Inflammatory macrophage (primary cell): ENCODE measurements around the gene ACSL6.

Experiments
- DNase-seq, 2 donors: peaks; one replicate each; pipeline ENCODE4 v3.0.0-alpha.2; 2020 to 2022

The ACSL6 gene

DNA sequence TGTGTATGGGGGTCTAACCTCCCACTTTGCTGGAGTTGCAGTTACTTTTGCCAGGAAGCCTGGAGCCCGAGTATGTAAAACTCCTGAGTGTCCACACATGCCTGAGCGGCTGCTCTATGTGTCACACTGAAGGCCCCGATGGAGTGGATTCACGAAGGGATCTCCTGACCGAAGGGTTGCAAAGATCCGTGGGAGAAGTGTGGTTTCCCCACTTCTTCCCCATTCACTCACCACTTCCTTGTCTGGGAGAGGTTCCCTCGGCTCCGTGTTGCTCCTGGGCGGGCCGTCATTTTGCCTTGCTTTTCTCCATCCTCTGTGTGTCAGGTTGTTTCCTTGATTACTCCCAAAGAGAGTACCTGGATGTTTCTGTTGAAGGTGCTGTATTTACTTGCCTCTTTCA, 32.7 kb upstream of the ACSL6 start:
- peak; percentile 91 to 96 for DNase-seq

DNA sequence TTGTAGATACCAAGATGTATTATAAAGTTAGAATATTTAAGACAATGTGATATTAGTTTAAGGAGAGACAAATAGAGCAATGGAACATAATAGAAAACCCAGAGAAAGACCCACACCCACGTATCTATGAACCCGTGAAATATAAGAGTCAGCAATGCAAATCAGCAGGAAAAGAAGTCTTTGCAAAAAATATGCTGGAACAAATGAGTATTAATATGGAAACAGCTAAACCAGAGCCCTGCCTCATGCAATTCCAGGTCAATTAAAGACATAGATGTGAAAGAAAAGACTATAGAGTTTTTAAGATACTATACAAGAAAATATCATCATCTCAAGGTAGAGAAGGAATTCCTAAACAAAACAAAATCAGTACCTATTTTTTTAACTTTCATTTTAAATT, 25.9 kb upstream of the ACSL6 start:
- no peak for DNase-seq

- no peak for DNase-seq
Measured at GRCh38 chr5:132033122-132033521, 21.7 kb upstream of the ACSL6 start.

DNA sequence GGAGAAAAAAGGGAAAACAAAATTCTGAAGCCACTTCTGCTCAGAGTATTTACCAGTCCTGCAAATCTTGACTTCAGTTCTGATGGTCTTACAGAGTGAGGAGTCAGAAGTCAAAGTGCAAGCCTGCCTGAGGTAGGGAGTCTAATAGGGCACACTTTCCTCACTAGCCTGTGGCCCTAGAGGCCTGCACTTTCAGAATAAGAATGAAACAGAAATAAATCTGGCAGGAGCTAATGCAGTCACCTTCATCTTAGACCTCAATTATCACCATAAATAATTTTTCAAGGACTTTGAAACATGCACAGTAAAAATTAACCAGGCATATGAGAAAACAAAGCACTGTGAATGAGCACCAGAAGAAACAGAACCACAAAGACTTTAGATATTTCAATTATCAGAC, 20.7 kb upstream of the ACSL6 start:
- no peak for DNase-seq

GRCh38 chr5:132030610-132031009, 19.2 kb upstream of the ACSL6 start:
- DNase-seq: no peak

DNA sequence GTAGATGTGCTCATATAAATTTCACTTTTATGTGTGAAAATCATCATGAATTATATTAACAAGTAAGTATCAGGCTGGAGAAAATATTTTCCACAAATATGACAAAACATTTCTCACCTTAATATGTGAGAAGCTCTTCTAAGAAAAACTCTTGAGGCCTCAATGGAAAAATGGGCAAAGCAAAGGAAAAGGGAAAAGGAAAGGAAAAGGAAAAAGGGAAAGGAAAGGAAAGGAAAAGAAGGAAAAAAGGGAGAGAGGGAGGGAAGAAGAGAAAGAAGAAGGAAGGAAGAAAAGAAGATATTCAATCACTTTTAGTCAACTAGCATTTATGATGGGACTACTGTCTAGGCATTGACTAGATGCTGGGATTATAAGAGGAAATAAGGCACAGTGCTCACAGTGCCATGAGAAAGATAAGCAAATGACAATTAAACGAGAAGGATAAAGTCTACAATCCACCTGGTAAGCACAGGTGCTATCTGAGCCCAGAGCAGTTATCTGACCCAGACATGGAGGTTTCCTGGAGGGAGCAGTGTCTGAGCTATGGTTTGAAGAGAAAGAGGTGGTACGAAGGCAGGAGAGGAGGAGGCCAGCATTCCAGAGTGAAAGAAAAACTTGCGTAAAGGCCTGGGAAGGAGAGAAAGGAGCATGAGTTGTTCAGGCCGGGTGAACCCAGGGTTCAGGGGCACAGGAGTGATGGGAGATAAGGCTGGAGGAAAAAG, 18.3 kb upstream of the ACSL6 start:
- no peak for DNase-seq

DNA sequence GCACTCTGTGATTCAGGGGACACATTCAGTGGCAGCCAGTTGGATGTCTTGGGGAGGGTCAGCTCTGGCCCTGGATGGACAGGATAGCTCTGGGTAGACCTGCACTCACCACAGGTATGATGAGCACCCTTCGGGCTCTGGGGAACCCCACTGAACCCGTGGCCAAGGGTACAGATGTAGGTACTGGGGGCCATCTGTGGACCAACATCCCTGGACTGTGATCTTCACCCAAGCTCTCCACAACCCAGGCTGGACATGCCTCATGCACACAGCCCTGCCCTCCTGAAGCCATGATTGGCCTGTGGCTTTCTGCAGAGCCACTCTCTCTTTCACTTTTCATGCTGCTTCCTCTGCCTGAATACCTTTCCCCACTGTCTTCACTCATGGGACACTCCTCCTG, 15.6 kb upstream of the ACSL6 start:
- no peak for DNase-seq

DNA sequence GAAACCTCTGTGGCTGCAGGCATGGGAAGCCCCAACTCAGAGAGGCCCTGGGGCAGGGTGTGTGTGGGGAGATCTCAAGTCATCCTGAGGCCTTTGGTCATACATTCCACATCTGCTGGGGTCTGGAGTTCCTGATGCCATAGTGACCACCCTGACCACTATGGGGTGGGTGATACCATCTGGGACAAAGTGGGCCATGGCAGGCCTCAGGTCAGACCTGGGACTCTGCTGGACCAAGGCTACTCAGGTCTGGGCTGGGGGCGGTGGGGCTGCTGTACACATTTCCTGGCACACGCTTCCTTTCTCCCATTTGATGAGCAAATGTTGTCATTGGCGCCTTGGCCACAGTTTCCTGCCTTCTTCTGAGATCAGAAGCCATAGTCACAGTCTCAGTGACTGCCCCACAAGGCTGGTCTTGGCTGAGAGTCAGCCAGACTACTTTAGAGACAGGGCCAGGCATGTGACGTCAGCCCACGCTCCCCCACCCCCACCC, 15.1 kb upstream of the ACSL6 start:
- no peak for DNase-seq

DNA sequence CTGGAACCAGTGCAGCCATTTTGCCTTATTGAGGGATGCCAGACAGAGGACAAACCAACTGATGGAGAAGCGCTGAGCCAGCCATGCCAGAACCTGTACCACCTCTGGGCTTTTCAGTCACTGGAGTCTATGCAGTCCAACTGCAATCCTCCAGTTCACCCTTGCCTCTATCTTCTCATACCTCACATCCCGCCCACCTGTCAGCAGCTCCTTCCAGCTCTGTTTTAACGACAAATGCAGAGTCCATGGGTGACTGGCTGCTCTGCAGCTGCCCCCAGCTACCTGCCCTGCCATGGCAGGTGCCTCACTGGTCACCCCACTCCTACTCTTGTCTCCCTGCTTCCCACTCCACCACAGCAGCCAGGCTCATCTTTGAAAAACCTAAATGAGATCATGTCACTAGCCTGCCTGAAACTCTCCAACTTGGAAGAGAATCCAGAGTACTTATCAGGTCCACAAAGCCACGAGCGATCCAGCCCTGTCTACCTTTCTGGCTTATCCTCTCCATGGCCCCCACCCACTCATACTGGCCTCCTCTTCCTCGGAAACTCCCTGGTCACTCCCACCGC, 14.0 kb upstream of the ACSL6 start:
- no peak for DNase-seq

GRCh38 chr5:132024789-132025402, 13.4 kb upstream of the ACSL6 start:
- no peak for DNase-seq

GRCh38 chr5:132024117-132024435, 12.6 kb upstream of the ACSL6 start:
- DNase-seq: no peak

GRCh38 chr5:132023258-132024116, 12.0 kb upstream of the ACSL6 start:
- no peak for DNase-seq

- DNase-seq: no peak
Measured at GRCh38 chr5:132022737-132023136, 11.3 kb upstream of the ACSL6 start.

DNA sequence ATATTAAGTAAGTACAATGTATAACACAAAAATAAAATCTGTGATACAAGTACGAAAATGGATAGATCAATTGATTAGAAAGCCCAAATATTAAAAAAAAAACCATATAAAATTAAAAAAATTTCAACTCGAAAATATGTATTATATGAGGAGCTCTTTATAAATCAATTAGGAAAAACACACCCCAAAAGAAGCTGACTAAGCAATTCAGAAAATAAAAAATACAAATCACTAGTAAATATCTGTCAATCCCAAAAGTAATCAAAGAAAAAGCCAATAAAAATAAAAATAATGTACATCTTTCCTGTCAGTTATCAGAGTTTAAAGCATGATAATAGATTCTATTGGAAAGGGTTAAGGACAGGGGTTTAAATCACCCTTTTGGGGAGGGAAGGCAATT, 10.2 kb upstream of the ACSL6 start:
- no peak for DNase-seq

GRCh38 chr5:132020568-132021339, 9.3 kb upstream of the ACSL6 start:
- DNase-seq: no peak

DNA sequence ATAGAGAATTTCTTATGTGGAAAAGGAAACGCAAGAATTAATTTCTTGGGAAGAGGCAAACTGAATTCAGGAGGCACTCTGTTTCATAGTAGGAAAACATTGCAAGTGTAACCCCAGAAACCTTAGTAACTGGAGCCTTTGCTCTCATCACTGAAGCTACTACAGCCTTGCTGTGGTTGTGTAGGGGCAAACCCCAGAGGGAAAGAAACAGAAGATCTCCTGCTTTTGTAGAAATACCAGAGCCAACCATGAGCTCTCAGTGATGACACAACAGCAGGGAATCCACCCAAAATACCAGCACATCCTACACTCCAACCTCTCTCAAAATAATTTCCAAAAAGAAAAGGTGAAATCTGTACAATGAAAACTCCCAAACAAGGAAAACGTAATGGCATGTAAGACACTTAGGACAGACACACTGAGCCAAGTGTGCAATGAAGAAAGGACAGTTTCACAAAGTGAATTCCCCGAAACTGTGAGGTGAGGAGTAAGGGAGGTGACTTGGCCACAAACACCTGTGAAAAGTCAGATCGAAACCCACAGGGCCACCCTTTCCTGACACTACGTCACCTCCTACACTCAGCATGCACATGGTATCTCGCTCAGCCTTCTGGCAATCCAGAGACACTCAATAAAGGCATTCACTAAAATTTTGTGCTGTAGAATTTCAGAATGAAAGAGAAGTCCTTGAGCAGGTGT, 8.5 kb upstream of the ACSL6 start:
- no peak for DNase-seq

GRCh38 chr5:132019337-132019736, 7.9 kb upstream of the ACSL6 start:
- no peak for DNase-seq

DNA sequence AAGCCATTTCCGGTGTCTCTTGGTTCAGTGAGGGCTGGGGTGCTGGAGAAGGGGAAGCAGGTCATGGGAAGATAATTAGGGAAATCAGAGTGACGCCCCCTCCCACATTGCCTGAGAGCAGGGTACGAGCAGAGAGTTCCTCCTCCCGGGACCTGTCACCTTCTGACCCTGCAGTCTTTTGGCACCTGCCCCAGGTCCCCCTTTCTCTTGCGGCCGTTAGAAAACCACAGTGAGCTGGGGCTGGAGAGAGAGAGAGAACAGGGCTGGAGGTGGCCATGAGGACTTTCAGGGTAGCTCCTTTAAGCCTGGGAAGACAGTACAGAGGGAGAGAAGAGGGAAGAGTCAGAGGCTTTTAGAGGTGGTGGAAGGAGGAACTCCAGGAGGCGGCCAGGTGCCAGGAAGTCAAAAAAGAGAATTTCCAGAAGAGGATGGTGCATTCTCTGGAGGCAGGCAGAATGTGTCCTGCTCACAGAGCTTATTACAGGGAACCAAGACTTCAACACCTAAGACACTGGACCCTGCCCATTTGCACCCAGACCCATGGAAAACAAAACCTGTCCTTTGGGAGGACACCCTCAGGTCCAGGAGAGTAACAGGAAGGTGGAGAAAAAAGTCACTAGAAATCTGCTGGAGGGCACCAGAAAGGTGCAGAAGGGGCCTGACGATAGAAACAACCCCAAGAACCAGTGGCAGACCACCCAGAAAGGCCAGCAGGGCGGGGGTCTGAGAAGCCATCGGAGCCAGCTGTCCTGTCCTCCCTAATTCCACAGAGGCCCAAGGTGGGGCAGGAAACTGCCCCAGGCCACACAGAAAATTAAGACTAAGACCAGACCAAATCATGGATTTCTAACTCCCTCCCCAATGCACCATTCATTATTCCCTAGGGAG, 6.5 kb upstream of the ACSL6 start:
- DNase-seq: peak in 1 of 2 donors; percentile 11

GRCh38 chr5:132017316-132017715, 5.9 kb upstream of the ACSL6 start:
- no peak for DNase-seq

GRCh38 chr5:132016721-132017250, 5.3 kb upstream of the ACSL6 start:
- DNase-seq: no peak

DNA sequence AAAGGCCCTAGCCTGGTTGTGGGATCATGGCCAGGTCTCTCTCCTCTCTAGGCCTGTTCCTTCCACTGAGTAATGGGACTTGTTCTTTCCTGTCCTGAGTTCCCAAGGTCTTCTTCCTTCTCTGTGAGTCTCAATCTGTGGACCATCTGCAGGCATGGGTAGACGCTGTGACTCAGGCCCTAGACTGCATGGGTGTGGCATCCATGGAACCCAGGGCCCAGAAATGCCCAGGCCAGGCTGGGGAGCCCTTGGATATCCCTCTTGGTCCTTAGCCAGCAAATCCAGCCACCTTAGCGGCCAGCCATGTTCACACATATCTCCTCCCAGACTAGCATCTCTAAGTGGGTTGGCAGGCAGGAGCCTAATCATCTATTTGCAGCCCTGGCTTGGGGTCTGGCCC, 2.3 kb upstream of the ACSL6 start:
- DNase-seq: no peak
